Stimulated activated CD4-positive, alpha-beta T cell treated with anti-CD3 and anti-CD28 coated beads, Interleukin-2, amount 100 ng/mL, for 48 hours (primary cell): ENCODE results near the gene TRIM67.
"Not testable (repeated sequence)": the region's sequence is repeated elsewhere in the genome, so short reads cannot be mapped to it uniquely, and the experiment has no call there.

ENCODE experiments used
- DNase-seq, 2 donors: peaks; one replicate each; pipeline ENCODE4 v3.0.0-alpha.2; 2020

TRIM67 gene

DNA sequence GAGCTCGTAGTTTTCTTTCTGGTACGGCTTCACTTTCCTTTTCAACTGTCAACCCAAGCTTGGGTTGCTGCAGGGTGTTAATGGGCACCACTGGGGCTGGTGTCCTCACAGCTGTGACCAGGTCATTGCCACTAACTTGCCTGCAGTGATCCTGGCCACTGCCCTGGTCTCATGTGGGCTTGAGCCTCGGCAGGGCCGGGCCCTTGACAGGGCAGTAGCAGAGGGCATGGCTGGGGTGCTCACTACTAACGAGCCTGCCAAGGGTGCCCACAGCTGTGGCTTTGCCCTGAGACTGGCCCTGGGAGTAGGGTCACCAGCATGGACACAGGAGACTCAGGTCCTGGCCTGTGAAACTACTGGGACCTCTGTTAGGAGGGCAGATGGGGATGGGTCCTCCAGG is 47.7 kb downstream of the TRIM67 start:
- DNase-seq: no peak

DNA sequence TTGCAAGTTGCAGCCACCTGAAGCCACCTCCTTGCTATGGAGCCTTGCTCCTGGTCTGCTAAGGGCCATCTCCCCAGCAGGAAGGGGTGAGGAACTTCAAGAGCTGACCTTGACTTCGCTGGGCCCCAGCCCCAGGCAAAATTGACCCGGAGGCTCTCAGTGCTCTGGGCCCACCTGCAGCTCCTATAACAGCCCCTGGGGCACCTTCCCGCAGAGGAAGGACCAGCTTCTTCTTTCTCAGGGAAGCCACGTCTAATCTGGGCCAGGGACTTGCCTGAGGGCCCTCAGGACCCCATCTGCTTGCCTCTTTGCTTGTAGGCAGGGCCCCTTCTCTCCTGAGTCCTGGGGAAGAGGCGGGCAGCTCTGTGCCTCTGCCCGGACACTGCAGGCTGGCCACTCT is 48.3 kb downstream of the TRIM67 start:
- no peak for DNase-seq

DNA sequence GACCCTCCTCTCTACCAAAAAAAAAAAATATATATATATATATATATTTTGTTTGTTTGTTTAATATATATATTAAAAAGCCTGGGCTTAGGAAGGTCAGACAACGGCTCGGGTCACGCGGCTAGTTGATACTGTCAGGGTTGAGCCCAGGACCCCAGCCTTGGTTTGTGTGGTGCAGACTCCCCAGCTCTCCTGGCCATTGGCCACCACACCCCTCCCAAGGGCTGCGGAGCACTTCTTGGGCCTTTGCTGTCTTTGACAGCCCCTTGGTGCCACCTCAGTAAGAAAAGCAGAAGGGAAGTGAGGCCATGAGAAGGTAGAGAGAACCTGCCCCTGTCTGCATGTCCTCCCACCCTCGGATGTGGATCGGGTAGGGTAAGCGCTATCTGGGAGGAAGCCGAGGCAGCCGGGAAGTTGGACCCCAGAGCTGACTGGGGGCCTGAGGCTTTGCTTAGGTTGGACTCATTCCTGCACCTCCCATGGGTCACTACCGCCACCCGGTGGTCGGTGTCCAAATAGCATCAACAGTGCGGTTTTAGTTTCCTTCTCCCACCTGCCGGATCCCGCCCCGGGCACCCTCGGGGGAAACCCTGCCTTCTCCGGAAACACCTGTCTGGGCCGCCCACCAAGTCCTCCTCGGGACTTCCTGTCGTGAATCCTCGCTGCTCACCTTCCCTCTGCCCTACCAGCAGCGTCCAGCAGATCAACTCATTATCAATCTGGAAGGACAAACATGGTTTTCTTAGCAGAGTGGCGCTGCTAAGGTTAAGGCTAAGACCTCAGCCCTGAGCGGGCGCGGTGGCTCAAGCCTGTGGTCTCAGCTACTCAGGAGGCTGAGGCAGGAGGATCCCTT is 49.4 kb downstream of the TRIM67 start:
- peak; percentile 93 to 94 for DNase-seq

DNA sequence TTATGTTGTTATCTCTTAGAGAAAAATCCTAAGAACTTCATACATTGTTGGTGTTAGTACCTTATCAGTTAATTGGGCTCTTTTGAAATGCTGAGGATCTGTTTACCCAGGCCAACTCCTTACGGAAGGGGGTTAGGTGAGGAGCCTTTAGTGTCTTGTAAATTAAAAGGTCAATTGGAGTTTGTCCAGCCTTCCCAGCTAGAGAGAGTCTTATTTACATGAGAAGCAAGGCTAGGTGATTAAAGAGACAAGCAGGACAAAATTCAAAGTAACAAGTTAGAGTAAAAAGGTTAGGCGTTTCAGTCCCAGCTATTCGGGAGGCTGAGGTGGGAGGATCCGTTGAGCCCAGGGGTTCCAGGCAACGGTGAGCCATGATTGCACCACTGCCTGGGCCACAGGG is 50.4 kb downstream of the TRIM67 start:
- DNase-seq: not testable (repeated sequence)

DNA sequence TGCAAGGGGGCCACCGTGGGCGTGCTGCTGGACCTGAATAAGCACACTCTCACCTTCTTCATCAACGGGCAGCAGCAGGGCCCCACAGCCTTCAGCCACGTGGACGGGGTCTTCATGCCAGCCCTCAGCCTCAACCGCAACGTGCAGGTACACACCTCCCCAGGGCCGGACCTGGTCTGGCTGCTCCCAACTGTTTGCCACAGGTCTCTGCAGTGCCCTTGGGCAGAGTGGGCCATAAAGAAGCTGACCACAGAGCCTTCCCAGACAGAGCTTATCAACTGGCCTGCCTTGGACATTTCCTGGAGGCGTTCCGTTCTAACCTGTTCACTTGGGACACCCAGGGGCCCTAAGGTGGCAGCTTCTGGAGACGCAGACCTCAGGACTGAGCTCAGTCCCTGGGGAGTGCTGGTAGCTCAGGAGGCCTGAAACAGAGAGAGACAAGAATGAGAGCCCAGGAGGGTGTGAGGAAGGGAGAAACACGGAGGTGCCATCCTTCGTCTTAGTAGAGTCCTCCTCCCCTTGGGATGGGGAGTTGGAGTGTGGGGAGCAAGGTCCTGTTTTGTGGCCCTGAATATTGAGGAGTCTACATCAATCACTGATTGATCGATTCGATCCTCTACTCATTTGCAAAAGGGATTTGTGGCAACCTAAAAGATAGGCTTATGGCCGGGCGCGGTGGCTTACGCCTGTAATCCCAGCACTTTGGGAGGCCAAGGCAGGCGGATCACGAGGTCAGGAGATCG is 52.1 kb downstream of the TRIM67 start:
- no peak for DNase-seq

DNA sequence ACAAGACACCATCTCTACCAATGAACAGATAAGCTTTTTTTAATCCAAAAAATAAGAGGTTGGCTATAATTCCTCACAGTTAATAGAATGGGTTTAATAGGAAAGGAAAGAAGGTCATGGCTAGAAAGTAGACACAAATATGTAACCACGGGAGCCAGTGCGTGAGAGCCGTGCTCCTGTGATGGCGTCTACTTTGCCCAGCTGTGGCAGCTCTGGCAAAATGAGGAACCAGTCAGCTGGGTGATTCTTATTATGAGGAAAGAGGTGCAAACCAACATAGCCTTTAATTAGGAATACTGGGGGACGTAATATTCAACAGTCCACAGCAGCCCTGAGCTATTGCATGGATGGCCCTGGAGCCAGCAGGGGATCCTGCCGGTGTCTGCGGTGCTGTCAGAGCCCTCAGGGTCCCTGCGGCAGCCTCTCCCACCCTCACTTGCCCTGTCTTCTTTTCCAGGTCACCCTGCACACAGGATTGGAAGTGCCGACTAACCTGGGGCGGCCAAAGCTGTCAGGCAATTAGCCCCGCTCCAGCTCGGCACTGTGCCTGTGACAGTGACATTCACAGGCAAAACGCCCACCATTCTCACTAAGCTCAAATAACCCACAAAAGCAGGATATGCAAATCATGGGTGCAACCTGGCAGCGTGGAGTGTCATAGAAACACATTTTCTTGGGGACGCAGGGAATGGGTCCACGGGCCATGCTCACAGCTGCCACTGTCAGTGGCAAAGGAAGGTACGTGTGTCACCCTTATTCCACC is 53.2 kb downstream of the TRIM67 start:
- DNase-seq: no peak

DNA sequence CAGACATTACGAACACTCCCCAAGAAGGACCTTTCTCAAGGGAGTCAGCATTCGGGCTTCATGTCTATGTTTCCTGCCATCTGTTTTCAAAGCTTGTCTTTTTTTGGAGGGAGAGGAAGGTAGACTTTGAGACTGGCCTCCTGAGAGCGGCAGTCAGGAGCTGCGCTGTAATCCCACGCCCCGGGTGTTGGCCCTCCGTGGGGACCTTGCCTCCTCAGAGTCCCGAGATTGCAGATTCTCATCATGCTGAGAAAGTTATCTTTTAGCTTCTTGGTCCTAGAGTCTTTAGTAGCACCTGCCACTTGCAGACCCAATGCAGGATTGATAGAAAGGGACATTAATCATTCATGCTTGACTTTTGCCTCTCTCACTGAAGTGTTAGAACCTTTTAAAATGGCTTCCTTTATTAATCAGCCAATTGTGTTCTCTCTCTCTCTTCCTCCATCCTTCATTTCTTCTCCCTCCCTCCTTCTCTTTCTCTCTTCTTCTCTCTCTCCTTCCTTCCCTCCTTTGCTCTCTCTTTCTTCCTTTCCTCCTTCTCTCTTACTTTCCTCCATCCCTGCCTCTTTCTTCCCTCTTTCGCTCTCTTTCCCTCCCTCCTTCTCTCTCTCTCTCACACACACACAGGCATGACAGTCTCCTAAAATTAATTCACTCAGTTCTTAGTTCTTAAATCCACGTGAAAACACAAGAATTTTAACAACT is 54.0 kb downstream of the TRIM67 start:
- no peak for DNase-seq

DNA sequence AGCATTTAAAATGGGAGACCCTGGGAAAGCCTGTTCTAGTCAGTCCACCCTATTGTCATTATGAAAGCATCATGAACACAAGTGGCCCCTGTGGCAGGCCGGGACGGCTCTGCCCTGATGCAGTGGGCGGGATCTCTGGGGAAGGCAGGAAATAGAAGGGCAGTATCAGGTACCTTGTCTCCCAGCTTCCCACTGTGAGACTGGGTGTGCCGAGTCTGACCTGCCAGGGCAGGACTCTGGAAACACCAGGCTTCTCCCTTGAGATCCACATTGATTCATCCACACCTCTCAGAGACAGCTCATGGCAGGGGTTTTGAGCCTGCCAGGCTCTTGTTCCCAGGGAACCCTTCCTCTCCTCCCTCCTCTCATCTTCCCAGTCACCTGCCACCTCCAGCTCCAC is 54.6 kb downstream of the TRIM67 start:
- DNase-seq: no peak

DNA sequence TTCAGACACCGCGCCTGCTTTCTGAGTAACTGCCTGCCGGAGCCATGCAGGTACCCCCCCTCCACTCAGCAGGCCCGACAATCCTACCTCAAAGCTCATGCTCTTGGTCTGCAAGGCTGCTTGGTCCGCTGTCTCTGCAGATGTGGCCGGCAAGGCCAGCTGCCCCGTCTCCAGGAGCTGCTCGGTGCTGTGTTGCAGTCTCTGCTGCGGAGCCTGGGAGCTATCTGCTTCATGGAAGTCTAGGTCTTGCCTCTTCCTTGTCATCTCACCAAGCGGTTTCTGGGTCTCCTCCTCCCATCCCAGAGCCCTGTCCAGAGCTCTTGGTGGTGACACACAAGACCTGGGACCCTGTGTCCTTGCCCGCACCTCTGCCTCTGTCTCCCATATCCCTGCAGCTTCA is 55.2 kb downstream of the TRIM67 start:
- DNase-seq: no peak

DNA sequence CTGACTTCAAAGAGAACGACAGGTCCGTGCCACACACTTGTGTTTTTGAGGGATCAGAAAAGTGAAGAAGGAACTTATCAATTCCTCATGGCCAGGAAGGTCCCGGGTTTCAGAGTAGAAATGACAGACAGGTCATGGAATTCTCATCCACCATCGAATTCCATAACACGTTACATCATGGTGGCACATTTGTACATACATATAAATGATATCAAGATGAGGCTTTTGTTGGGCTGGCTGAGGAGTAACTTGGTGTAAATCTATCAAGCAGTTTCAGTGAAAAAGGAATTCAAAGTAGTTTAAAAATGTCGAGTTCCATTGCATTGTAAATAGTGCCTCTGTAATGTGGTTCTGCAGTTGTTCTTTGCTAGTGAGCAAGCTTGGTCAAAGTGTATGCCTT is 56.2 kb downstream of the TRIM67 start:
- no peak for DNase-seq

DNA sequence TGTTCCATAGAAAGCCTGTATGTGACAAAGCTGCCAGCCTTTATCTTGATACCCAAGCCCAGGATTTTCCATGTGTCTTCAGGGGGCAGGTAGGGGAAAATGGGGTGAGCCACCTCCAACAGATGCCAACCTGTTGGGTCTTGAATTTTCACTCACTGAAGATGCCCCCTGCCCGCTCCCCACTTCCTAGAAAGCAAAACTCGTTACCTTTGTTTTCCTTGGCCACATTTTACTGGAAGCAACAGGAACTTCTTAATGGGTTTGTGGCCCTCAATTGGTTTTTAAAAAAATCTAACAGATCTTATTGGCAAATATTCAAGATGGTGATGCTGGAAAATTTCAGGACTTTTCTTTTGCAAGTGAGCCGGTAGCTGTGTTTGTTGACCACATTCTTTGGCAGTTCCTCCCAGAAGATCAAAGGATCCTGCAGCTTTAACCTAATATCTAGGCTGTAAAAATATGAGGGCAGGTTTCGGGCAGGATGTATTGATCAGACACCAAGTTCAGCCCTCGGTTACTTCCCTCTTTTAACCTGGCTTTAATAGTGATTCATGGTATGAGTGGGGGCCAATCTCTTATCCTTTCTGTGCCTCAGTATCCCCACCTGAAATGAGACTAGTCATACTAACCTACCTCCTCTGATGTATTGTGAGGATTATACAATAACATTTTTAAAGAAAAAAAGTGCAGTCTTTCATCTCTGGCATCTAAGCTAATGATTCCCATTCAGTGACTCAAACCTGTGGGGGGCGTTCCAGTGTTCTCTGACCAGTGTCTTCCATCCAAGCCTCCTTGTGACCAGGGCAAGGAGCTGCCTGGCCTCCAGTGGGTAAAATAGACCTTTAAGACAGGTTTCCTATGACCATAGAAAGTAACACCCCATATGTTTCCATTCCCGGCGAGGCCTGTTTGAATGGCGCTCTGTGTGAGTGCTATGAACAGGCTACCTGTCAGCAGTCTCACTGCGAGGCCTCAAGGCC is 57.9 kb downstream of the TRIM67 start:
- no peak for DNase-seq

DNA sequence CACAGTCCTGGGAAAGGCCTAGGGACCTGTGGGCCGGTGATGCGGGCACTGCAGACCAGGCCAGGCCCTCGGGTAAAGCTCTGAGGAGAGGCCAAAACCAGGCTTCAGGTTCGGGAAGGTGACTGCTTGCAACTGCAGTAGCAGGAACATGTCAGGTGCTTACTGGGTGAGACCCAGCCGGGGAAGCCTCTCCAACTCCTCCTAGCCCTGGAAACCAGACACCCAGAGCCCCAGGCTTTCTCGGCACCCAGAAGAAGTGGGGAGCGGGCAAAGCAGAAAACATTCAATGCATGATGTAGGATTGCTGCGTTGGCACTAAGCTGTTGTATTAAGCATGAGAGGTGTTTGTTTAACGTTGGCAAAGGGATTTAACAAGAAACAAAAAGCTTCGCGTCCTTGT is 58.9 kb downstream of the TRIM67 start:
- DNase-seq: no peak

DNA sequence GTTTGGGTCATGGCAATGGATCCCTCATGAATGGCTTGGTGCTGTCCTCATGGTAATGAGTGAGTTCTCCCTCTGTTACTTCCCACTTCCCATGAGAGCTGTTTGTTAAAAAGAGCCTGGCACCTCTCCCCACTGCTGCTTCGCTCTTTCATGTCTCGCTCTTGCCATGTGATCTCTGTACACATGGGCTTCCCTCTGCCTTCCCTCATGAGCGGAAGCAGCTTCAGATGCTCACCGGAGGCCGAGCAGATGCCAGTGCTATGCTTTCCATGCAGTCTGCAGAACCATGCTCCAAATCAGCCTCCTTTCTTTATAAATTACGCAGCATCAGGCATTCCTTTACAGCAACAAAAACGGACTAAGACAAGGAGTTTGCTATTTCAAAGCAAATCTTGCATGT is 64.3 kb downstream of the TRIM67 start:
- DNase-seq: no peak

DNA sequence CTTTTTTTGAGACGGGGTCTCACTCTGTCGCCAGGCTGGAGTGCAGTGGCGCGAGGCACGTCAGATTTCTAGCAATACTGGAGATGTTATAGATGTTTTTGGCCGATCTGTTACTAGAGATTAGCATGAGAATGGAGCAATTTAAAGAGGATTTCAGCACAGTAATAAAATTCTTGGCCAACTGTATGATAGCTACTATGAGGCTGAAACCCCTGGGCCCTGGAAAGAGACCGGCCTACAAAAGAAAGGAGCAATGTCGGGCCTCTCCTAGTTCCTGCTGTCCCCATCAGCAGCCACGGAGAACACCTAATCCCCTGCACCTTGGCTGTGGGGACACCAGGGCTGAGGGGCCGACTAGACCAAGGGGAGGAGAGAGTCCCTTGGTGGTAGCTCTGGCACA is 69.7 kb downstream of the TRIM67 start:
- DNase-seq: no peak

DNA sequence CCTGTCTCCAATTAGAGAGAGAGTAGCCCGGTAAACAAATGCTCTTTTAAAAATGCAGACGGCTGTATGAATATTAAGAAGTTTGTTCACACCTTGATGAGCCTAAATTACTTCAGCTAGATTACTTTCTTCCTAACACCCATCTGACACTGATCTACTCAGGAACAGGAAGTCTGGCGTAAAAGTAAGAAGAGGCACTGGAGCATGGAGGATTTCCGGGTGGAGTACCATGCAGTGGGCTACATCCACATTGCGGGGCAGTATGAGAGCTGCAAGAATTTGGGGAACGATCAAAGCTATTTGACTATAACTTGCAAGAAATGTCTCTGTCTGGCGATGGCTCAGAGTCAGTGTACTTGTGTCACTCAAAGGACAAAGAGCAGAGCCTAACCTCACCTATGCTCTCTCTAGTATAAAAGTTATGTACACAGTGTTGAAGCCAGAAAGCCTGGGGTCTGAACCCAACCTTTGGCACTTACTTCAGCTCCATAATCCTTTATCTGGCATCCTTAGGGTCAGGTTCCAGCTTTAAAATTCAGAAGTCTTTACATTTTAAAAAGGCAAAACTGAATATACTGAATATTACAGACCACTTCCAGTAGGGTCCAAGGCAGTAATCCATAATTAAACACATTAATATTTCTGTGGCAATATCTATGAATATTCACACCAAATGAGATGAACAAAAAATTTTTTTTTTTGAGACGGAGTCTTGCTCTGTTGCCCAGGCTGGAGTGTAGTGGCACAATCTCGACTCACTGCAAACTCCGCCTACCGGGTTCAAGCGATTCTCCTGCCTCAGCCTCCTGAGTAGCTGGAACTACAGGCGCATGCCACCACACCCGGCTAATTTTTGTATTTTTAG is 71.2 kb downstream of the TRIM67 start:
- DNase-seq: no peak

DNA sequence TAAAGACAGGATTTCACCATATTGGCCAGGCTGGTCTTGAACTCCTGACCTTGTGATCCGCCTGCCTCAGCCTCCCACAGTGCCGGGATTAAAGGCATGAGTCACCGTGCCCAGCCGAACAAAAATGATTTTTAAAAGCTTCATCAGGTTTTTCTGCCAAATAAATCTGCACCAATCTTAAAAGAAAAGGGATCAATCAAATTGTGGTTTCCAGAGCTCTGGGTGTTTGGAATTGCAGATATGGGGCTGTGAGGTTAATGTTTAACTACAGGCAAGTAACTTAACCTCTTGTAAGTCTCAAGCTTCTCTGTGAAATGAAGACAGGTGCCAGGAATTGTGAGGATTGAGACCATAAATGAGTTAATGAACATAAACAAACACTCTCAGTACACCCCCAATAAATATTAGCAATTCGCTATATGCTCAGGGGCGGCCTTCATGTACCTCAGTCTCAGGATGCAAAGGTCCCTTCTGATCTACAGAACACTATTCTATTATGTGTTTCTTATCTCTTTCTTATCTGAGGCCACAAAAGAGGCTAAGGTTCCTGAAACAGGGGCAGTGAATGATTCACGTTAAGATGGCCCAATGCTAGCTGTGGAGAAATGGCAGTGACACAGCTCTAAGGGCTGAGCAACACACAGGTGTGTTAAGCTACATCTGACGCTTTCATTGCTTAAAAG is 72.0 kb downstream of the TRIM67 start:
- no peak for DNase-seq

DNA sequence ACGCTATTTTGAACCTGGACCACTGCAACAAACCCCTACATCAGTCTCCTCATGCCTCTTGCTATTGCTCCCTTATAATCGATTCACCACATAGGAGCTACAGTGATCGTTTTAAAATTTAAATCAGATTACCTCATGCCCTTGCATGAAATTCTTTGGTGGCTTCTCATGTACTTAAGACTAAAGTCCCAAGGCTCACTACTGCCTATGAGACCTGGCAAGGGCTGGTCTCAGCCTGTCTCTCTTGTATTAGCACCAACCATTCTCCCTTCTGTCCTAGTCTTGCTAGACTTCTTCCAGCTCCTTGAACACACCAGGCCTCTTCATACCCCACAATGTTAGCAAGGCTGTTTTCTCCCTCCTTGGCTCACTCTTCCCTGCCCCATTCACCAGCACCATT is 72.6 kb downstream of the TRIM67 start:
- no peak for DNase-seq

DNA sequence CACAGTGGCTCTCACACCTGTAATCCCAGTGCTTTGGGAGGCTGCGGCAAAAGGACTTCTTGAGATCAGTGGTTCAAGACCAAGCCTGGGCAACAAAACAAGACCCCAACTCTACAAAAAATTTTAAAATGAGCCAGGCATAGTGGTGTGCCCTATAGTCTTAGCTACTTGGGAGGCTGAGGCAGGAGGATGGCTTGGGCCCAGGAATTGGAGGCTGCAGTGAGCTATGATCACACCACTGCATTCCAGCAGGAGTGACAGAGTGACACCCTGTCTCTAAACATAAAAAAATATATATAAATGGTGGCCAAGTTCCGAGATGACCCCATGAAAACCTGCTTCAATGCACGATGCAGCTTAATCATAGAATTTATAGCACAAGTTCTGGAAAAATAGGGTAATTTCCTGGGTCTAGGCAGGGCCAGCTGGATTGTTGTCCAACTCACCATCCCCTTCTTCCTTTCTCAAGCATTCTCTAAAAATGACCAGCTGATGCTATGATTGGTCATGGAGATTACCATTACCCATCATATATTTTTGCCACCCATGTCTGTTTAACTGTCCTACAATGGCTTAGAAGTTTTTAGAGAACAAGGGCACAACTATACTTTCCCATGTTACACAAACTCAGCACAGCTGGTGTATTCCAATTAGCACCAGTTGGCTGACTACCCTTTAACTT is 73.8 kb downstream of the TRIM67 start:
- no peak for DNase-seq

DNA sequence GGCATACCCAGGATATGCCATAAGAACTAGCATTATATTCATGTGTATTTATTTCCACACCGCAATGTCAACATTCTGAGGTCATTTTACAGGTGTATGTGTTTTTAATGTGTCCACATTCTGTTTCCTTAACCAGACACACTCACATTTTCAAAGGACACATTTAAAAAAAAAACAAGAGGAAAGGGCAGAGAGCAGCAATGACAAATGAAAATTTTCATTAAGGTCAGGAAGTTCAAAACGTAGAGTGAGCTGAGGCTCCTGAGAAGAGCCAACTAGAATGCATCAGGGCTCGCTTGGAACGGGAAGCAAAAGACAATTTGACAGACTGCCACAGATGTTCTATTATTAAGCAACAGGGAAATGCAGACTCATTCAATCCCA is 74.3 kb downstream of the TRIM67 start:
- DNase-seq: no peak

DNA sequence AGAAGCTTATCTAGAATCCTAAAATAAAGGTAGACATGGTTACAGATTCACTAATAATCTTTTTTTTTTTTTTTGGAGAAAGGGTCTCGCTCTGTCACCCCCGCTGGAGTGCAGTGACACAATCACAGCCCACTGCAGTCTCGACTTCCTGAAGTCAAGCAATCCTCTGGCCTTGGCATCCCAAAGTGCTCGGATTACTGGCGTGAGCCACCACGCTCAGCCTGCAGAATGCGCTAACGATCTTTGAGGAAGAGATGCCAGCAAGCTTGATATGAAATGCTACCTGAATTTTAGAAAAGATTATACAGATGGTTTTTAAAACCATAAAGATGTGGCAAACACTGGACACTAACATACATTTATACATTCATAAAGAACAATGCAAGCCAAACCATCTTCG is 75.1 kb downstream of the TRIM67 start:
- DNase-seq: no peak
